GM12878 (cell line): ENCODE measurements around the gene CAMKMT.

Experiments used
- EZH2 ChIP-seq: IDR thresholded peaks from 2 replicates; pipeline ENCODE4 v1.6.1; 2012; ENCODE audit warnings: low read depth, mild to moderate bottlenecking, control low read depth, inconsistent platforms, low read length, borderline replicate concordance; ENCODE audit not compliant: control insufficient read depth
- FOS ChIP-seq: IDR thresholded peaks from 3 replicates; pipeline ENCODE4 v1.6.1; 2011; ENCODE audit warnings: borderline replicate concordance; ENCODE audit not compliant: insufficient read length; ENCODE audit errors: extremely low read depth
- POLR2A ChIP-seq: IDR thresholded peaks from 2 replicates; pipeline ENCODE4 v1.6.1; 2011; ENCODE audit warnings: low read depth, mild to moderate bottlenecking, low read length
- SP1 ChIP-seq: IDR thresholded peaks from one replicate; pipeline ENCODE4 v1.6.1; 2011; ENCODE audit warnings: low read depth, low read length
- SREBF1 ChIP-seq: IDR thresholded peaks from 2 replicates; pipeline ENCODE4 v1.6.1; 2012; ENCODE audit warnings: mild to moderate bottlenecking, low read length
- TBL1XR1 ChIP-seq: IDR thresholded peaks from 2 replicates; pipeline ENCODE4 v1.6.1; 2012; ENCODE audit warnings: low read depth, low read length, improper control_type of control experiment
- ZNF217 ChIP-seq: fragments of 450-650 bp; IDR thresholded peaks from 2 replicates; pipeline ENCODE4 v1.6.1; 2017; ENCODE audit warnings: antibody characterized with exemption, mild to moderate bottlenecking
- TF ChIP-seq, protein P1 (sequence below), 3 experiments: IDR thresholded peaks in 2 of 3; conservative IDR thresholded peaks in 1 of 3; 2 replicates each; pipeline ENCODE4 v1.5.1; 2011; ENCODE audit warnings: low read depth in 3 of 3, low read length in 3 of 3, mild to moderate bottlenecking in 3 of 3, control low read depth in 2 of 3, moderate library complexity in 2 of 3, inconsistent platforms in 1 of 3, mixed read lengths in 1 of 3; ENCODE audit not compliant: control insufficient read depth in 2 of 3, insufficient read depth in 1 of 3; ENCODE audit errors: extremely low read depth in 1 of 3

DNA sequence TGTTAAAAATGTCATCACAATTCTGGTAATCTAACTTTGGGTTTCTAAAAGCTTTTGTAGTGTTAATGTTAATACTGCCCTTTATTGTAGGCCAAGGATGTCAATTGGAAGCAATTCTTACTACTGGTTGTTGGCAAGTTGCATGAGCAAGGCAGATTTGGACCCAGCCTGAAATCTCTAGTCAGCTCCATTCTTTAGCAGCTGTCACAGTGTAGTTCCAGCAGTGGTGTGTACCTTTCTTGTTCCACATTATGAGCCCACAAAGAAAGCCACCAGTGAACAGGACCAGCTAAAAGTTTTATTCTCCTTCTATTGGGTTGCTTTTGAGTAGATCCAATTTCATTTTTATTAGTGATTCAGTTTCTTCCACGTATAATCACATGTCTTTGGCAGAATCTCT is 133.8 kb downstream of the CAMKMT start:
- TF ChIP-seq, protein P1, sequence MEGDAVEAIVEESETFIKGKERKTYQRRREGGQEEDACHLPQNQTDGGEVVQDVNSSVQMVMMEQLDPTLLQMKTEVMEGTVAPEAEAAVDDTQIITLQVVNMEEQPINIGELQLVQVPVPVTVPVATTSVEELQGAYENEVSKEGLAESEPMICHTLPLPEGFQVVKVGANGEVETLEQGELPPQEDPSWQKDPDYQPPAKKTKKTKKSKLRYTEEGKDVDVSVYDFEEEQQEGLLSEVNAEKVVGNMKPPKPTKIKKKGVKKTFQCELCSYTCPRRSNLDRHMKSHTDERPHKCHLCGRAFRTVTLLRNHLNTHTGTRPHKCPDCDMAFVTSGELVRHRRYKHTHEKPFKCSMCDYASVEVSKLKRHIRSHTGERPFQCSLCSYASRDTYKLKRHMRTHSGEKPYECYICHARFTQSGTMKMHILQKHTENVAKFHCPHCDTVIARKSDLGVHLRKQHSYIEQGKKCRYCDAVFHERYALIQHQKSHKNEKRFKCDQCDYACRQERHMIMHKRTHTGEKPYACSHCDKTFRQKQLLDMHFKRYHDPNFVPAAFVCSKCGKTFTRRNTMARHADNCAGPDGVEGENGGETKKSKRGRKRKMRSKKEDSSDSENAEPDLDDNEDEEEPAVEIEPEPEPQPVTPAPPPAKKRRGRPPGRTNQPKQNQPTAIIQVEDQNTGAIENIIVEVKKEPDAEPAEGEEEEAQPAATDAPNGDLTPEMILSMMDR (IDR thresholded peaks at IDR 0.05 in 2 of 3, conservative IDR thresholded peaks at IDR 0.05 in 1 of 3; ENCODE audit: control insufficient read depth in 2 of 3, extremely low read depth in 1 of 3, insufficient read depth in 1 of 3, low read depth in 3 of 3, low read length in 3 of 3) = no peak
- TF ChIP-seq SP1 (no peak), EZH2 (no peak), ZNF217 (no peak), TBL1XR1 (no peak), FOS (no peak), SREBF1 (no peak), POLR2A (no peak)
